Measurements from ENCODE around the gene PAPSS1.

PAPSS1 gene

DNA sequence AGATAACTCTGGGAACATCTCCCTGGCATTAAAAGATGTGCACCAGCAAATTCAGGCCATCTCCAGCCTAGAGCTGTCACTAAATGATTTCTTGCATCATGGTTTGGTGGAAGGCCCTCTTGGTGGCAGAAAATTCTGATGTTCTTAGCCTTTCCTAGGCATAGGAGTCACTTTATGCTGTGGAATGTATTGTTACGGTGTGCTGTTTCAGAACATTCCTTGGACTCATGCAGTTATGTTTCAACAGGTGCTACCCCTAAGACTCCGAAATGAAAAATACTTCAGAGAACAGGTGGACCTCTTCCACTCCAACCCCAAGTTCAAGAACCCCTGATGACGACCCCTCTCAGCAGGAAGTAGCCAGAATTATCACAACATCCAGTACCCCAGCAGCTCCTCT is 20.3 kb upstream of the PAPSS1 start:
- no peak for TF ChIP-seq GATA2 (IDR thresholded peaks at IDR 0.05; ENCODE audit: low read depth, low read length)

DNA sequence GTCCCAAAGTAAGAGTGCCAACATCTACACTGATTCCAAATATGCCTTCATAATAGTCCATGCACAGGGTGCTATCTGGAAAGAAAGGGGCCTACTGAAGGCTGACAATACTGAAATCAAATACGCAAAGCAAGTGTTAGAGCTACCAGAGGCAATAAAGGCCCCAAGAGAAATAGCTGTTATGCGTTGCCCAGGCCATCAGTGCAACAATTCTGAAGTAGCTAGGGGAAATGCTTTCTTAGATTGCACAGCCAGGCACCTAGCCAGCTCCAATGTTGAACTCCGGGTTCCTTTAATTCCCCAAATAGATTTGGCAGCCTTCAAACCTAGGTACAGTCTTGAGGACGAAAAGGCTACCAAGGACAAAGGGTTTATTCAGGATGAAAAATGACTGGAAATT is 17.4 kb upstream of the PAPSS1 start:
- TF ChIP-seq GATA2 (IDR thresholded peaks at IDR 0.05; ENCODE audit: low read depth, low read length) (no peak), GATA3 (IDR thresholded peaks at IDR 0.05; ENCODE audit: low read depth, low read length) (no peak)

GRCh38 chr4:107736924-107737448 is 17.0 kb upstream of the PAPSS1 start:
- no peak for TF ChIP-seq GATA2 (IDR thresholded peaks at IDR 0.05; ENCODE audit: low read depth, low read length)
- TF ChIP-seq GATA3 (IDR thresholded peaks at IDR 0.05; ENCODE audit: low read depth, low read length) = no peak

GRCh38 chr4:107736037-107736436 is 16.0 kb upstream of the PAPSS1 start:
- no peak for TF ChIP-seq GATA2 (IDR thresholded peaks at IDR 0.05; ENCODE audit: low read depth, low read length)

- TF ChIP-seq GATA2 (IDR thresholded peaks at IDR 0.05; ENCODE audit: low read depth, low read length) = no peak
- no peak for TF ChIP-seq GATA3 (IDR thresholded peaks at IDR 0.05; ENCODE audit: low read depth, low read length)
Measured at GRCh38 chr4:107734120-107734519, 14.1 kb upstream of the PAPSS1 start.

DNA sequence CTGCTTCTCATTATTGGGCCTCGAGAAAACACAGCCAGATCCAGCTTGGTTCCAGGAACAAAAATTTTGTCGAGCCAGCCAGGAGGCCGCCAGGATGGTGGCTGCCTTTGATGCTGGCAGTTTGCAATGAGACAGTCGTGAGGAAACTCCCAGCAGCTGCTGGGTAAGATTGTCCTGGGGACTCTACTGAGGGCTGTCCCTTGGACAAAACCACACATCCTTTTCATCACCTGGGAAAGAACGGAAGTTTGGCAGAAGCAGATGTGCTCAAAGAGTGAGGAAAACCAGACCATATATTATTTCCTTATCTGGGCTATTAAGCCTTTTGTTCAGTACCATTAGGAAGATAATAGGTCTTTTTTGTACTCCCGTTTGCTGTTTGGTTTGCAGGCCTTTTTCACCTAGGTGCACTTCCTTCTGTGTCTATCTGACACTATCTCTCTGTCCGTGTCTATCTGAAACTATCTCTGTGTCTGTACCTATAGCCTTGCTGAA is 13.4 kb upstream of the PAPSS1 start:
- TF ChIP-seq GATA3 (IDR thresholded peaks at IDR 0.05; ENCODE audit: low read depth, low read length) = peak; percentile 69
- TF ChIP-seq GATA2 (IDR thresholded peaks at IDR 0.05; ENCODE audit: low read depth, low read length) = peak; percentile 81

DNA sequence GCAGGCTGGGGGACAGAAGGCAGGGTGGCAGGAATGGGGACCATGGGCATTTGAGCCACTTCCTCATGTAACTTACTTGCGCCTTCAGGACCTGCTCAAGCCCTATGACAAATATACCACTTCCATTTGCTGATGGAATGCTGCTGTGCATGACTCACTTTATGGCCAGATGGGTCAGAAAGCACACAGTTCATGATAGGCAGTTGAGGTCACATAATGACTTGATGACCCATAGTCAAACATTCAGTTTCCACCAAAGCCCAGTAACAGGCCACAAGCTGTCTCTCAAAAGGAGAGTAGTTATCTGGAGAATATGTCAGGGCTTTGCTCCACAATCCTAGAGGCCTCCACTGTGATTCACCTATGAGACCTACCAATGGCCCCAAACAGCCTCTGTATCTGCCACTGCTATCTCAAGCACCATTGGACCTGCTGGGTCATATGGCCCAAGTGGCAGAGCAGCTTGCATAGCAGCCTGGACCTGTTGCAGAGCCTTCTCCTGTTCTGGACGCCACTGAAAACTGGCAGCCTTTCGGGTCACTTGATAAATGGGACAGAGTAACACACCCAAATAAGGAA is 5.3 kb upstream of the PAPSS1 start:
- TF ChIP-seq GATA3 (IDR thresholded peaks at IDR 0.05; ENCODE audit: low read depth, low read length) (no peak), GATA2 (IDR thresholded peaks at IDR 0.05; ENCODE audit: low read depth, low read length) (no peak)

DNA sequence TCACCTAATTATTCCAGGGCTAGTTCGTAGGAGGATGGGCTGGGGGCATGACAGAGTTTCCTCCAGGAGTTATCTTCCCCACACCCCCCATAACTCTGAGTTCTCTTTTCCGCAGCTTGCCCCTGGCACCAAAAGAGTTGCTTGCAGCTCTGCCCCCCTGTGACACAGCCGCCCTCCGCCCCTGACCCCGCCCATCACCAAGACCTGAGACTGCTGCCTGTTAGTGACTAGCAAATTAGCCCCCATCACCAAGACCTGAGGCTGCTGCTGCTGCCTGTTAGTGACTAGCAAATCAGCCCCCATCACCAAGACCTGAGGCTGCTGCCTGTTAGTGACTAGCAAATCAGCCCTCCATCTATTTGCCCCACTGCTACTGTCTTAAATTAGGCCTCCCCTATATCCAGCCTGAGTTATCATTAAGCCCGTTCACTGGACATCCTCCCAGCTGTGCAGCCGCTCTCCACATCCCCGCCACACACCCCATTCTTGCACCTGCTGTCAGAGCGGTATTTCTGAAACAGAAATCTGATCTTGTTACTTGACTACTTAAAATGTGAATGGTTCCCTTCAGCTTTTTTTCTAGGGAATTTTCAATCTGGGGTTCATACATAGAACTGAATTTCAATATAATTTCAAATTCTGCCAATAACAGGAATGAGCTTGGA is 1.5 kb upstream of the PAPSS1 start:
- TF ChIP-seq GATA2 (IDR thresholded peaks at IDR 0.05; ENCODE audit: low read depth, low read length) = no peak
- no peak for TF ChIP-seq GATA3 (IDR thresholded peaks at IDR 0.05; ENCODE audit: low read depth, low read length)

DNA sequence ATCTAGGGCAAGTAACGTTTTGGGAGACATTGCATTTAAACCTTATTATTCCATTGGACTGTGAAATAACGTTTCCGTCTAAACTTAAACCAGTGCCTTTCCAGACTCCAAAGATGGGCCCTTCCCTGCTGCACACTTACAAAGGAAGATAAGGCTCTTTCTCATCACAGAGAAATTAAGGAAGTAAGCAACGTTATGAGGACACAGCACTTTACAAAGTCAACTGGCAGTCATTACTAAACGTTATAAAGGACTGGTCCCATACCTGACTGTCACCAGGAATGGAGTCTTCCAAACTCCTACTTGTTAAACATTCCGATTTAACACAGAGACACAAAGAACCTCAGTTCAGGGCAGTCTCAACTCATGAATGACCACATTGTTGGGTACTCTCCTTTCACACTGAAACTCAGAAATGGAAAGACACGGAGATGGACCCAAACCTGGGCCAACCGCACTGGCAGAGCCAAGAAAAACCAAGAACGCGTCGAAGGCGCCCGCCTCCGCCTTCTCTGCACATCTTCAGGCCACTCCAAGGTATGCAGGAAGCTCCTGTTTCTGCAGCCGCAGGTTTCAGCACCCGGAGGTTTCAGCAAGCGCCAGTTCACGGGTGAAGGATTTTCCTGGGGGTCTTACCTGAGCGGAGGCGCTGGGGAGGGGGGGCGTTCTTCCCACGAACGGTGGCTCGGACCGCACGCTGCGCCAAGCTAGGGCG is 670 bp downstream of the PAPSS1 start:
- no peak for TF ChIP-seq GATA2 (IDR thresholded peaks at IDR 0.05; ENCODE audit: low read depth, low read length)
- TF ChIP-seq GATA3 (IDR thresholded peaks at IDR 0.05; ENCODE audit: low read depth, low read length) = no peak

DNA sequence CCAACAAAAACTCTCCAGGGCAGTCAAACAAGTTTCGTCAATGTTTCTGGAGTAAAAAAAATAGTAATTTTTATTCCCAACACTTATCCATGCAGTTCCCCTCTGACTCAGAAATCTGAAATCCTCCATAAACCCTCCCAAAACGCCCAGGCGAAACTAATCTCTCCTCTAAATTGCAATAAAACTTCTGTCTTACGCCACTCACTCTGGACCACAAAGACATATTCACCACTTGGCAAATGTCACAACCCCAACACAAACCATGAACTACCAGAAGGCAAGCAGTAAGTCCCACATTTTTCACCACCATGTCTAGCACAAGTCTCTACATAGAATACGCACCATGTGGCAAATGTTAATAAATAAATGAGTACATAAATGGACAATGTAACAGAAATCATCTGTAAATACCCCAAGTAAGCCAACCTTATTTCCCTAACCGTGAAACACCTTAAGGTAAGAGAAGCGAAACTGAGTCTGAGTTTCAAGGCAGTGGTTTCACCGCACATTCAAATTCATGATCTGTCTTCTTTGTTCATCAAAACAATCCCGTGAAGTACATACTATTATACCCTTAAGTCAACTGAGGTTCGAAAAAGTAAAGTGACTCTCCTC is 1.6 kb downstream of the PAPSS1 start:
- TF ChIP-seq GATA3 (IDR thresholded peaks at IDR 0.05; ENCODE audit: low read depth, low read length) (no peak), GATA2 (IDR thresholded peaks at IDR 0.05; ENCODE audit: low read depth, low read length) (no peak)

- TF ChIP-seq GATA3 (IDR thresholded peaks at IDR 0.05; ENCODE audit: low read depth, low read length) (no peak), GATA2 (IDR thresholded peaks at IDR 0.05; ENCODE audit: low read depth, low read length) (no peak)
Measured at GRCh38 chr4:107714256-107714655, 5.8 kb downstream of the PAPSS1 start.

DNA sequence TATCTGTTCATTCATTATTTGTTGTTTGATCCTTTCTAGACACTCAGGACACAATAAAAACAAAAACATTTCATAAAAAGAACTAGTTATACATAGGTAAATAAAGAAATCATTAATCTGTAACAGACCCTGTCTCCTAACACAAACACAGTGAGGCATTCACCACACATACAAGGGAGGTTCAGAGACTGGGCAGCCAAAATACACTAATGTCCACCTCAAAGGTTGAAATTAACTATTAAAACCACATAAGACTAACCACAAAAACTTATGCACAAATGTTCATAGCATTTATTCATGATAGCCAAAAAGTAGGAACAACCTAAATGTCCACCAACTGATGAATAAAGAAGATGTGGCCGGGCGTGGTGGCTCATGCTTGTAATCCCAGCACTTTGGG is 7.8 kb downstream of the PAPSS1 start:
- TF ChIP-seq GATA2 (IDR thresholded peaks at IDR 0.05; ENCODE audit: low read depth, low read length) (no peak), GATA3 (IDR thresholded peaks at IDR 0.05; ENCODE audit: low read depth, low read length) (no peak)

- TF ChIP-seq GATA2 (IDR thresholded peaks at IDR 0.05; ENCODE audit: low read depth, low read length) (no peak), GATA3 (IDR thresholded peaks at IDR 0.05; ENCODE audit: low read depth, low read length) (no peak)
Measured at GRCh38 chr4:107711831-107712230, 8.2 kb downstream of the PAPSS1 start.
